Vagina (tissue), 2 donors: ENCODE data around the gene TJP1.

Experiments used
- POLR2A ChIP-seq, 2 donors: fragments of 450-650 bp; IDR thresholded peaks; one replicate each; pipeline ENCODE4 v1.6.1; 2017; ENCODE audit warnings: antibody characterized with exemption in 2 of 2, mild to moderate bottlenecking in 2 of 2, moderate library complexity in 2 of 2
- POLR2AphosphoS5 ChIP-seq, 2 donors: sonication (generic); formaldehyde crosslinking; IDR thresholded peaks; one replicate each; pipeline ENCODE4 v1.9.0; 2017; ENCODE audit warnings: antibody characterized with exemption in 2 of 2, mild to moderate bottlenecking in 2 of 2, low read depth in 1 of 2; ENCODE audit not compliant: insufficient read depth in 1 of 2
- TF ChIP-seq, protein P1 (sequence below), 3 experiments: fragments of 450-650 bp in 2 of 3; fragments of 200-600 bp in 1 of 3; sonication (generic) in 1 of 3; IDR thresholded peaks; one replicate each; pipeline ENCODE4 v1.5.1; 2017 to 2019; ENCODE audit warnings: antibody characterized with exemption in 3 of 3, mild to moderate bottlenecking in 2 of 3, moderate library complexity in 2 of 3

DNA sequence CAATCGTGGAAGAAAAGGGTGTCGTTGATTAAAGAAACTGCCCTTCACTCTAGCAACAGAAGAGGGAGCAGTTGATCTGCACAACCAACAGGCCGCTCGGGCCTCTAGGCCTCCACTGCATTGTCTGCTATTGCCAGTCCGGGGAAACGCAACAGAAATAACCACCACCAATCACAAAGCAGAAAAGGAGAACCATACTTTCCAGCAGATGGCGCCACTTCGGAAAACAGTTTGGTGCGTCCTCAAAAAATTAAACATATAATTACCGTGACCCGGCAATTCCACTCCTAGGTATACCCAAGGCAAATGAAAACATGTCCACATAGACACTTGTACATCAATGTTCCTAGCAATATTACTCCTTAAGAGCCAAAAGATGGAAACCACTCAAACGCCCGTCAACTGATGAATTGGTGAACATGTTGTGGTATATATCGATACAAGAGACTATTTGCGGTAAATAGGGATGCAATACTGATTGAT is 154.1 kb downstream of the TJP1 start:
- TF ChIP-seq, protein P1, sequence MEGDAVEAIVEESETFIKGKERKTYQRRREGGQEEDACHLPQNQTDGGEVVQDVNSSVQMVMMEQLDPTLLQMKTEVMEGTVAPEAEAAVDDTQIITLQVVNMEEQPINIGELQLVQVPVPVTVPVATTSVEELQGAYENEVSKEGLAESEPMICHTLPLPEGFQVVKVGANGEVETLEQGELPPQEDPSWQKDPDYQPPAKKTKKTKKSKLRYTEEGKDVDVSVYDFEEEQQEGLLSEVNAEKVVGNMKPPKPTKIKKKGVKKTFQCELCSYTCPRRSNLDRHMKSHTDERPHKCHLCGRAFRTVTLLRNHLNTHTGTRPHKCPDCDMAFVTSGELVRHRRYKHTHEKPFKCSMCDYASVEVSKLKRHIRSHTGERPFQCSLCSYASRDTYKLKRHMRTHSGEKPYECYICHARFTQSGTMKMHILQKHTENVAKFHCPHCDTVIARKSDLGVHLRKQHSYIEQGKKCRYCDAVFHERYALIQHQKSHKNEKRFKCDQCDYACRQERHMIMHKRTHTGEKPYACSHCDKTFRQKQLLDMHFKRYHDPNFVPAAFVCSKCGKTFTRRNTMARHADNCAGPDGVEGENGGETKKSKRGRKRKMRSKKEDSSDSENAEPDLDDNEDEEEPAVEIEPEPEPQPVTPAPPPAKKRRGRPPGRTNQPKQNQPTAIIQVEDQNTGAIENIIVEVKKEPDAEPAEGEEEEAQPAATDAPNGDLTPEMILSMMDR (IDR thresholded peaks at IDR 0.05): peak in 2 of 3 experiments; percentile 29 to 60
- TF ChIP-seq POLR2AphosphoS5 (IDR thresholded peaks at IDR 0.05; ENCODE audit: insufficient read depth in 1 of 2, low read depth in 1 of 2) (no peak), POLR2A (IDR thresholded peaks at IDR 0.05) (no peak)
